ENCODE results near the gene GORASP1.
A peak's percentile ranks its signal among the peaks of the same experiment; 100 is the strongest.

The GORASP1 gene

DNA sequence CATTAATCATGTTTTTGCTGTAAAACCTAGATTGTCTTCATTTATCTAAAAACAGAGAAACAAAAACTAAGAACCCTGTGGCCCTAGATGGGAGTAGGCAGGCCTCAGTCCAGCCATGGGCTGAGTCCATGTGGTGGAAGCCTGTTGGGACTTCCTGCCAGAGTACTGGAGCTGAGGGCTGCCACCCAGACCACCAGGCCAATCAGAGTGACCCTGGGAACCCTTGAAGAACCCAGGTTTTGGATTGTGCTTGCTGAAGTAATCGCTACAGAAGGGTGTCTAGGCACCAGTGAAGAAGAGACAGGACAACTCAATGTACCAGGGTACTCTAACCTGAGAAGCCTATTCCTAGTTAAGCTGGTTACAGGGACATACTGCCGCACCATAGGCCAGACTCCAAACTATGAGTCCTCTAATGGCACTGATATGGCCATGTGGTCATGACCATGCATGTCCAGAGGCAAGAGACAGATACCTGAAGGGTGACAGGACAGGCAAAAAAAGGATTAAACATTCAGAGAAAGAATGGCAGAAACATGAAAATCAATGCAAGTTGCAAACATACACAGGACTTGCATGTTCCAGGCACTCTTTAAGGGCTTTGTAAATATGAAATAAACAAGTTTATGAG lies 33.0 kb upstream of the GORASP1 start:
- DNase-seq = no peak

DNA sequence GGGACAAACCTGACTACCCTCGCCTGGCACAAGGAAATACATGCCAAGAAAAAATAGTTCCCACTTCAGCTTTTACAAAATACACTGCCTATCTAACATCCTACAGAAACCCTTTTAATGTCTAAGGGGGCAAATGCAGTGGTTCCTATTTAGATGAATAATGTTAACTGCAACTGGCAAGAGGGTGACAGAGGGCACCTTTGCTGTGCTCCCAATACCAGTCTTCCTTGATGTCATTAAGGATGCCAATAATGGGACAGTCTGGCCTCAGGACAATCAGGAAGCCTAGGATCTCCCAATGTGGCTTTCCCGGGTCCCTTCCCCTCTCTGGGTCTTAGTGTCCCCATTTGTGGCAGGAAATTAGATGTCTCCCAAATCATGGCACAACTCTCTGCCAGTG lies 32.0 kb upstream of the GORASP1 start:
- no peak for DNase-seq

DNA sequence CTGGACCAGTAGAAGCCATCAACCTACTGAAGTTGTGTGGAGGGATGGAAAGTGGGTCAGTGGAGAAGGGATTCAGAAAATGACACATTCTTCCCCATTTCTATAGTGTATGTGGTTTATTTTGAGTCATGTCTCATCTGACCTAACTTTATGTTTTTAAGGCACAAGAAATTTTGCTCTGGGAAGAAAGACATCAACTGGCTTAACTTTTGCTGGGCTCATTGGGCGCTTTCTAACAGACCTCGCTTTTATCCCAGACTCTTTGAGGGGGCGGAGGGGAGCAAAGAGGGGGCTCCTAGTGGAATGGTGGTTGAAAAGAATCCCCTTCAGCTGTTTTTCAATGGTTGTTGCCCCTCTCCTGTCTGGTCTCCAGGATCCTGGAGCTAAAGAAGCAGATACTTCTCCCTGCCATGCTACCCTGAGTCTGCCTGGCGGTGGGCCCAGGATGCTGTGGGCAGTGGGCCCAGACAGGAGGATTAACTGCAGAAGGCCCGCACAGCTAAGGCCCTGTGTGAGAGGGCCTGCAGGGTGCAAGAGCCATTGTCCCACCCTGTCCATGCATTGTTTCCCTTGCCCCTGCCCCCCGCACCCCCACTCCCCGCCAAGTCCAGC lies 31.5 kb upstream of the GORASP1 start:
- no peak for DNase-seq

DNA sequence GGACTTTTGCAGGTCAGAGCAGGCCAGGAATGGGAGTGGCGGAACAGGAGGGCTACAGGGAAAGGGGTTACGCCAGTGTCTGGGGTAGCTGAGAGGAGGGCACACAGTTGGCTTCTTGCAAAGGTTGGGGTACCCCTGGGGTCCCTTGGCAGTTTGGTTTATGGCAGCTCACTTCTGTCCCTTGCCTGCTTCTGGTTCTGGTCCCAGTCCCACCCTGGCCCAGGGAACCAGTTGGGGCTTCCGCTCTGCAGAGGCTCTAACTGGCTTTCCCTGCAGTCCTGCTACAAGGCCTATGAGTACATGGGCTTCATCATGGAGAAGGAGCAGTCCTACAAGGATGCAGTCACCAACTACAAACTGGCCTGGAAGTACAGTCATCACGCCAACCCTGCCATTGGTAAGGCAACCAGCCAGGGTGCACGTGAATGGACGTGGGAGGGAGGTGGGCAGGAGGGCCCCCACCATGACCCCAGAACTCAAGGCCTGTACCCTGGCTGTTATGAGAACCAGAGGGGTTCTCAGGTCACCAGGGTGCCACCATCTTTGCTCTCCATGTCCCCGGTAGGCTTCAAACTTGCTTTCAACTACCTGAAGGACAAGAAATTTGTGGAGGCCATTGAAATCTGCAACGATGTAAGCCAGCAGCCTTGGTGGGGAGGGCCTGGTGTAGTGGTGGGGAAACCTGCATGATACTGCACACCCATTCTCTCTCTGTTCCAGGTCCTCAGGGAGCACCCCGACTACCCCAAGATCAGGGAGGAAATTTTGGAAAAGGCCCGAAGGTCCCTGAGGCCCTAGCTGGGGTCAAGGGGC lies 30.8 kb upstream of the GORASP1 start:
- no peak for DNase-seq

DNA sequence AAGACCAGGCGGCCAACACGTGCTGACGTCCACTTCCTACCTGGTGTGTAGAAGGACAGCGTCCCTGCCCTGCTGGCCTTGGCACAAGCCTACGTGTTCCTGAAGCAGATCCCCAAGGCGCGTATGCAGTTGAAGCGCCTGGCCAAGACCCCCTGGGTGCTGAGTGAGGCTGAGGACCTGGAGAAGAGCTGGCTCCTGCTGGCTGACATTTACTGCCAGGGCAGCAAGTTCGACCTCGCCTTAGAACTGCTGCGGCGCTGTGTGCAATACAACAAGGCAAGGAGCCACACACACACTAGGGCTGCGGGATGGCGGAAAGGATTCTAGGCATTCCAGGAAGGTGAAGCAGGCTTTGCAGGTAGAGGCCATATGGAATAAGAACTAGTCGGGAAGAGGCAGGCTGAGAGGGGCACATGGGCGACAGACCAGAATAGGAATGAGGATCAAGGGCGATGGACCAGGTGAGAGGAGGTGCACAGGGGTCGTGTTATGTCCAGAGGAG lies 30.1 kb upstream of the GORASP1 start:
- no peak for DNase-seq

DNA sequence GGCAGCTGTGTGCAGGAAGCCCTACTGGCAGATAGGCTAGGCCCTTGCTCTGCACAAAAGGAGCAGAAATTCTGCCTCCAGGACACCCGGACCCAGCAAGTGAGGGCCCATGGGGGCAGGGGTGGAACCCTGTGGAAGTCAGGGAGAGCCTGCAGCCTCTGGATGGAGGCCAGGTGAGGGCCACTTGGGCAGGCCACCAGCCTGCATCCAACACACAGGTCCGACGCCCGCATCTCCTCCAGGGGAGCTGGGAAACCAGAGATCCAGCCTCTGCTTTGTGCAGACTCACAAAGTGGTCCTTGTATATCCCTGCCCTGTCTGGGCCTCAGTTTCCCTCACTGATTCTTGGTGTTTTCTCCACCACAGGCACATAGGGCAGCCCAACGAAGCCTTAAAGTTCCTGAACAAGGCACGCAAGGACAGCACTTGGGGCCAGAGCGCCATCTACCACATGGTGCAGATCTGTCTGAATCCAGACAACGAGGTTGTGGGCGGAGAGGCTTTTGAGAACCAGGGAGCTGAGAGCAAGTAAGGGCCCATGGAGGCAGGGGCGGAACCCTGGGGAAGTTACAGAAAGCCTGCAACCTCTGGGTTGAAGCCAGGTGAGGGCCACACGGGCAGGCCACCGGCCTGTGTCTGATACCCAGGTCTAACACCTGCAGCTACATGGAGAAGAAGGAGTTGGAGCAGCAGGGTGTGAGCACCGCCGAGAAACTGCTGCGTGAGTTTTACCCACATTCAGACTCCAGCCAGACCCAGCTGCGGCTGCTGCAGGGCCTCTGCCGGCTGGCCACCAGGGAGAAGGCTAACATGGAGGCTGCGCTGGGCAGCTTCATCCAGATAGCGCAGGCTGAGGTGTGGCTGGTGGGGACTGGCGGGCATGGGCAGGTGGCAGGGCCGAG lies 29.4 kb upstream of the GORASP1 start:
- no peak for DNase-seq

DNA sequence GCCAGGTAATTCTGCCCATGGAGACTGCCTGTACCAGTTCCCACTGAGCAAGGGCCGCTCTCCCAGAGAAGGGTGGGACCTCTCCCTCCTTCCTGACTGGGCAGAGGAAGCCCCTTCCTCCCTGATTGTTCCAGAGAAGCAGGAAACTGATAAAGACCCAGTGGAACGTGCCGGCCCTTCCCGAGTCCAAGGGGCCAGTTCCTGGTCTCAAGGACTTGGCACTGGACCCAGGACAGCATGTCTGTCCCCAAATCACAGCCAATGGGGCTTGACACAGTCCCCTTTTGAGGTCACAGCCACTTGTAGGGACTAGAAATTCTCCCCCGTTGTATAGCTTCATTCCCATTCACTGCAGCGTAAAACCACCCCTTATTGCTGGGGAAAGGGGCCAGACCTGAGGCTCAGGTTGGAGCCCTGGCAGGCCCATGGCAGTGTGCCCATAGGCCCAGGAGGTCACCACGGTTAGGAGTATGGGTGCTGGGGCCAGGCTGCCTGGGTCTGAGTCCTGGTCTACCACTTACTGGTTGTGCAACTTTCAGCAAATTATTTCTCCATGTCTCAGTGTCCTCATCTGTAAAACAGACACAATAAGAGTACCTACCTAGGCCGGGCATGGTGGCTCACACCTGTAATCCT lies 27.9 kb upstream of the GORASP1 start:
- DNase-seq = no peak

DNA sequence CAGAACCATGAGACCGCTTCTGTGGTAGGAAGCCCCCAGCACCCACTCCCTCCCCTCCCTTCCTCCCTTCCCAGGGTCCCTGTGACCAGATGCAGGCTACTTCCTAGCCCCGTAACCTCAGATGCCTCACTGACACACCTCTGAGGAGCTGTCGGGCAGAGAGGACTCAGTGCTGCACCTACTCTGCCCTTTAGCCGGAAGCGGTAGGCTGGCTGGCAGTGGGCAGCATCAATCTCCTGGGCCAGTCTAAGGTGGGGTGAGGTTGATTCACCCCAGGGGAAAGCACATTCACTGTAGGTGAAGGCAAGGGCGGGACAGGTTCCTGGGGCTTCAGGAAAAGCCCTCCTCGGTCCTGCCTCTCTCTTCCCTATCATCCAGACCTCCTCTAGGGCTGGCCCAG lies 26.9 kb upstream of the GORASP1 start:
- DNase-seq = no peak

DNA sequence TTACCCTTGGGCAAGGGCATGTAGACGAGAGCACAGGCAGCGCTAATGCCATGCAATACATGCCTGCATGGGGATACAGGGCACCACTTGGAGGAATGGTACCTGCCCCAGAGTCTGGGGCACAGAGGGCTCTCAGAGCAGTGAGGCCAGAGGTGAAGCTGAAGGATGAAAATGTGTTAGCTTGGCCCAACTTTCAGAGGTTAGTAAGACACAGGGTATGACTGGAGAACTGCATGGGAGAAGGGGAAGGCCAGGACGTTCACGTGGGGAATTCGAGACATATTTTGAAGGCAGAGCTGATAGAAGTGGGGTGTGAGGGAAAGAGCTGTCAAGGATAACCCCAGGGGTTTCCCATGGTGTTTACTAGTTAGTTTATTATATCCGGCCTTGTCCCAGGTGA lies 26.4 kb upstream of the GORASP1 start:
- DNase-seq = no peak

DNA sequence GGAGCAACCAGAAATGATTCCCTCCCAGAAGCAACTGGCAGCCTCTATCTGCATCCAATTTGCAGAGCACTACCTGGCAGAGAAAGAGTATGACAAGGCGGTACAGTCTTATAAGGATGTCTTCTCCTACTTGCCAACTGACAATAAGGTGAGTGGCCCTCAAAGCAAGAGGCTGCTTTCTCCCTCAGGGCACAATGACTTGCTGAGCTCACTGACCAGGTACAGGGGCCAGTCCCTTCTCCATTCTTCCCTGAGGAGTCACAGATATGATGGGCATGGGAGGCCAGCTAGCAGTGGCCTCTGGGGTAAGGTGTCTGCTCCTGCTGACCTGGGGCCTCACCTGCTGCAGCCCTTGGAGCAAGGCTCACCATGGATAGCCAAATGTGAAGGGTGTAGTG lies 25.7 kb upstream of the GORASP1 start:
- no peak for DNase-seq

DNA sequence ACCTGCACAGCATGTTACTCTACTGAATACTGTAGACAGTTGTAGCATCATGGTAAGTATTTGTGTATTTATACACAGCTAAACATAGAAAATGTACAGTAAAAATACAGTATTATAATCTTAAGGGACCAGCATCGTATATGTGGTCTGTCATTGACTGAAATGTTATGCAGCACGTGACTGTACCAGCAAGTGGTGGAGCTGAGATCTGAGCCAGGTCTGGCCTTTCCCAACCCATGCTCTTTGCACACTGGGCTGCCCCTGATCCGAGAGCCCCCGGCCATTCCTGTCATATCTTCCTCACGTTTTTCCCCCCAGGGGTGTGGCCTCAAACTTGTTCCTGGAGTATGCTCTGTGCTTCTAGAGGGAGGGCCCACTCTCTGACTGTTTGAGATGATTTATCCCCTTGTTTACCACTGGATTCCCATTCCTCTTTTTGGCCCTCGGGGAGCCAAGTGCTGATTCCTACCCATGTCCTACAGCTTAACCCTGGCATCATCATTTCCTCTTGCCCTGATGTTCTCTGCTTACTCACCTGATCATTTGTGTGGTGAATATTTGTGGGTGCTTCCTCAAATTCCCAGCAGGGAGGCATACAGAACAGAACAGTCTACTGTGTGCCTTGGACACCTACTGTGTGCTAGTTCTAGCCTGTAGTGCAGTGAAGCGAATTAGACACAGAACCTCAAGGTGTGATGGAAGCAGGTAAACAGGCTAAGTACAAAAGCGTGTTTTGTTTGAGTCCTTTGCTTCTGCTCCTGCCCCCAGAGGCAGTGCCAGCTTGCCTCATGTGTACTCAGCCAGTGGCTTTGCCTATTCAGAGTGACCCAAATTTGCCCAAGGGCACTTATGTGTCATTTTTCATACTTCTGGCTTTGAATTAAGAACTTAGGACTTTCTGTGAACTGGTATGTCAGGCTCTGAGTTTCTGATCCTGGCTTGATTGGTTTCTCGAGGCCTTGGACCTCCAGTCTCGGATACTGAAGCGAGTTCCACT lies 25.0 kb upstream of the GORASP1 start:
- no peak for DNase-seq

DNA sequence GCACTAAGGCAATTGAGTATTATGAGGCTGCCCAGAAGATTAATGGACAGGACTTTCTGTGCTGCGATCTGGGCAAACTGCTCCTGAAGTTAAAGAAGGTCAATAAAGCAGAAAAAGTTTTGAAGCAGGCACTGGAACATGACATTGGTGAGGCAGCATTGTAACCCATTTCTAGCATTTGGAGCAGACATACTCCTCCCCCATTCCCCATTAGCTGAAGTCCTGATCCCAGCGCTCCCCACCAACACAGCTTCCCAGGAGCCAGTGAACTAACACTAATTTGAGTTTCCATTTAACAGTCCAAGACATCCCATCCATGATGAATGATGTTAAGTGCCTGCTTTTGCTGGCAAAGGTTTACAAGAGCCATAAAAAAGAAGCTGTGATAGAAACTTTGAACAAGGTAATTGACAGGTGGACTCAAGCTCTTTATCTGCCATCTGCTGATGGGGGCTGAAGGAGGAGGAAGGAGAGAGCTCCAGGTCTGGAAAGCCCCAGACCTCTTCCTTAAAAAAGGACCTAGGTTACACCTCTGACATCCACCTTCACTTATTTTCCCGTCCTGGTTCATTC lies 23.4 kb upstream of the GORASP1 start:
- DNase-seq = no peak

DNA sequence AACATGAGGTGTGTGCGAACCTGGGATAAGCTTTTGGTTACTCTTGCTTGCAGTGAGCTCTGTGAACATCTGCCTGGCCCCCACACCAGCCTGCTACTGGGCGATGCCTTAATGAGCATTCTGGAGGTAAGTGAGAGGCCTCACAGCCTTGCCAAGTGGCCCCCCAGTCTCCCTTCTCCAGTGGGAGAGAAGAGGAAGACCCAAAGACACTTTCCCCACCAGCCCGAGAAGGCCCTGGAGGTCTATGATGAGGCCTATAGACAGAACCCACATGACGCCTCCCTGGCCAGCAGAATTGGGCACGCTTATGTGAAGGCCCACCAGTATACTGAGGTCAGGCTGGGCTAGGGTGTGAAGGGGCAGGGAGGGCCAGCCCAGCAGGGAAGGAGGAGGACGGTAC lies 22.6 kb upstream of the GORASP1 start:
- no peak for DNase-seq

DNA sequence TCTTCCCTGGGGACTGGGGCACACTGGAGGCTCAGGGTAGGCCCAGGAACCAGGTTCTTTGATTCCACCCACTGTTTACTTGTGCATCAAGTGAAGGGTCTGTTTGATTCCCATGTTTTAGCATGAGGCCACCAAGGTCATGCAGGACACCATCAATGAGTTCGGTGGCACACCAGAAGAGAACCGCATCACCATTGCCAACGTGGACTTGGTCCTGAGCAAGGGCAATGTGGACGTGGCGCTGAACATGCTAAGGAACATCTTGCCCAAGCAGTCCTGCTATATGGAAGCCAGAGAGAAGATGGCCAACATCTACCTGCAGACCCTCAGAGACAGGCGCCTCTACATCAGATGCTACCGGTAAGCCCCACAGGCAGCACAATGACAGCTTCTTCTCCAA lies 21.5 kb upstream of the GORASP1 start:
- DNase-seq = no peak

DNA sequence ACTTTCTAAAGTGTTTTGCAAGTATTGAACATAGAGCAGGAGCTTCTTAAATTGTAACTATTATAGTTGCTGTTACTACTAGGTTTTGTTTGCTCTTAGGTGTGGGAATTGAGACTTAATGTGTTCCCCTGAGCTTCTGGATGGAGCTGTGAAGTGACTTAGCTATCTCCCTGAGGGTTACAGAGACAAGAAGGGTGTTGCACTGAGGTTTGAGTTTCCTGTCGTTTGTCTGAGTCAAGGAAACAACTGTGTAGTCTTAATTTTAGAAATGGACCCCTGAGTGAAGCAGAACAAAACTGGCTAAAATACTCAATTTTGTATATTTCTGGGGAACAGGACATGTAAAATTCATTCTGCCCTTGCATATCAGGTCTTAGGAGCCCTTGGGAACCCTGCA lies 20.5 kb upstream of the GORASP1 start:
- no peak for DNase-seq

DNA sequence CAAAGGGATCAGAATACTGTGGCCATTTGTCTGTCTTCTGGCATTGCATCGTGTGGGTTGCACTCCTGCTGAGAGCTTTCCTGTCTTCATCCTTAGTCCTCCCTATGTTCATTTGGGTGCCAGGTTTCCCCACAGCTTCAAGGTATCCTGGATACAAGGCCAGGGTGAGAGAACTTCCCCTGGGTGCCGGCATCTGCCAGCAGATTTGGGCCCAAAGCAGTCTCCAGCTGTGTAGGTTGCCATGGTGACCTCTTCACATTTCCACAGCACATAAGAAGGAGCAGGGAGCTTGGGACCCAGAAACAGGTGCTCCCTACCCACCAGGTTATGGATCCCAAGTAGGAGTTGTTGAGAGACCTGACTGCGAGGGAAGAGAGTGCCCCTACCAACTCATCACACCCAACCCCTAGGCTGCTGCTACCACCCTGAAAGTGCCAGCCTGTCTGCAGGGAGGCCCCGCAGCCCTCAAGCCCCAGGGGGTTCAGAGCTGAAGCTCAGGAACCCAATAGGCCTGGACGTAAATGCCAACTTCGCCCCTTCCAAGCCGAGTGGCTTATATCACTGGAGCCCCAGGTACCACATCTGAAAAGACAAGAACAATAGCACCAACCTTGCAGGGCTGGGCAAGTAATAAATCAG lies 20.0 kb upstream of the GORASP1 start:
- DNase-seq = no peak

DNA sequence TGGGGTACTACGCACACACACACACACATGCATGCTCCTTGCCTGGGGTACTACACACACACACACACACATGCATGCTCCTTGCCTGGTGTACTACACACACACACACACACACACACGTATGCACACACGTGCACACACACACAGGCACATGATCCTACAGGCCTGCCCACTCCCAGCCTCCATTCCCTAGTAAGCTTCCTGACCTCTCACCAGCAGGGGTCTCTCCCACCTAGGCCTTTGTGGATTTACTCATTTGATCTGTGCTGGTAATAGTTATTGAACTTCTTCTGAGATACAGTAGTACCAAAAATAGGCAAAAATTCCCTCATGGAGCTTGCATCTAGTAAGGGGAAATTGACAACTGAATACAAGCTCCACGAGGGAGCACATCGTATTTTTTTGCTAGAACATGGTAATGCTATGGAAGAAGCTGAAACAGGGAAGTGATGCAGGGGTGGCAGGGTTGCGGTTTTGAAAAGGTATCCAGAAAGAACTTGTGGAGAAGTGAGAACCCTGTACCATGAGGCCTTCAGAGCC lies 19.2 kb upstream of the GORASP1 start:
- DNase-seq = peak; percentile 10

DNA sequence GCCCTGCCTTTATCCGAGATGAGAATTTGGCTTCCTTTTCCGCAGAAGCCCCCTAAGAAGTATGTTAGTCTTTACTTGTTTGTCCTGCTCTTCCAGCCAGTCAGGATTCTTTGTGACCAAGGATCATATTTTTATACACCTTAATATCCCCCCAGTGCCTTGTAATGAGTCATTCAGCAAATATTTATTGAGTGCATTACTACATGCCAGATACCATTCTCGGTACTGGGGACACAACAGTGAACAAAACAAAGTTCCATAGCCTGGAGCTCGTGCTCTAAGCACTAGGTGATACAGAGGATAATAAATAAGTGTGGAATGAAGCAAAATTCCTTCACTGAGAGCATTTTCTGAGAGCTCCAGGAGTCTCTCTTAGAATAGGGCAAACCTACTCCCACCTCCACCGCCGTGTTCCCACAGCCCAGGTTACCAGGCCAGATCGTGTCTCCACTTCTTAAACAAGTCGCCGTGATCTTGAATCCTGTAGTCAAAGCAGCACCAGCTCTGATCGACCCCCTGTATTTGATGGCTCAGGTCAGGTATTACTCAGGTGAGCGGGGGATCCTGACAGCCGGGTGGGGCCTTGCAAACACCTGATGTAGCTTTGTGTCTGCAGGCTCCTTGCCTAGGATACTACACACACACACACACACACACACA lies 18.5 kb upstream of the GORASP1 start:
- DNase-seq = no peak
